ENCODE measurements around the gene IGSF21. TPM values are rescaled to one million over a fixed set of nuclear protein-coding genes. Genes with fewer than 3 reads are reported as not detected.

The IGSF21 gene
- polyA plus RNA-seq, 3 donors: not detected

DNA sequence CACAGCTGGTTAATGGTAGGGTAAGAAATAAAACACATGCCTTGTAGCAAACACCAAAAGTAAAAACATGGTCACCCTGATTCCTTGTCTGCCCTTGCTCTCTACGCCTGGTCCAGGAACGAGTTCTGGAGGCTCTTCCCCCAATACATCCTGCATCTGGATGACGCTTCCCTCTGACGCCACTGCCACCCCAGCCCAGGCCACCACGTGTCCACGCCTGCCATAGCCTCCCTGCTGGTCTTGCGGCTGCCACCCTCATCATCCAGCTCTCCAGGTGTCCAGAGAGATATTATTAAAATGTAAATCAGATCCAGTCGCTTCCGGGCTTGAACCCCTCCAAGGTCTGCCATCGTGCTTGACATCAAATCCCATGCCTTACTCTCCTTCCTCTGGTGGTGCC, 39.3 kb downstream of the IGSF21 start:
- no peak overlapping the region for H3K27ac Mint-ChIP-seq
- 84% methylated on average over 7 of the region's 10 CpGs for WGBS (ENCODE audit: insufficient coverage)

DNA sequence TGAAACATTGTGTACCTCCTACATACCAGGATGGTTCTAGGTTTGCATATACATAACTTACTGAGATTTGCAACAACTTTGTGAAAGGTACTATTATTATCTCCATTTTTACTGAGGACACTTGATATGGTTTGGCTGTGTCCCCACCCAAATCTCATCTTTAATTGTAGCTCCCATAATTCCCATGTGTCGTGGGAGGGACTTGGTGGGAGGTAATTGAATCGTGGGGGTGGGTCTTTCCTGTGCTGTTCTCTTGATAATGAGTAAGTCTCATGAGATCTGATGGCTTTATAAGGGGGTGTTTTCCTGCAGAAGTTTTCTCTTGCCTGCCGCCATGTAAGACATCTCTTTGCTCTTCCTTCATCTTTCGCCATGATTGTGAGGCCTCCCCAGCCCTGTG, 40.1 kb downstream of the IGSF21 start:
- DNase-seq: no peak
- no peaks in the 10 kb centered on the region for H3K9me3 ChIP-seq (replicated peaks in 1 of 2; ENCODE audit: control insufficient read depth in 1 of 2, insufficient read depth in 1 of 2, low read length in 2 of 2)
- H3K27ac ChIP-seq (ENCODE audit: low read depth in 1 of 2, low read length in 2 of 2): no peak overlapping the region
- H3K79me2 ChIP-seq (ENCODE audit: insufficient read depth, low read length): no peaks in the 10 kb centered on the region
- no peak overlapping the region for H3K4me3 ChIP-seq (replicated peaks in 1 of 3; ENCODE audit: low read depth in 2 of 3, low read length in 3 of 3)
- intact Hi-C loops (cut with micrococcal nuclease): no loop called here
- H3K4me2 ChIP-seq (replicated peaks; ENCODE audit: extremely low read depth, low read length, poor library complexity, severe bottlenecking): no peak overlapping the region
- H2AFZ ChIP-seq (ENCODE audit: insufficient read depth, low read depth, low read length, poor library complexity, severe bottlenecking): no peak overlapping the region
- no peaks in the 10 kb centered on the region for H3K9me3 Mint-ChIP-seq
- H3K36me3 Mint-ChIP-seq: no peaks in the 10 kb centered on the region
- no peak overlapping the region for H3K9ac ChIP-seq (ENCODE audit: insufficient read depth, low read length, poor library complexity, severe bottlenecking)
- no peak overlapping the region for H3K4me3 Mint-ChIP-seq
- H3K27ac Mint-ChIP-seq: no peak overlapping the region
- no peaks in the 10 kb centered on the region for H4K20me1 ChIP-seq (ENCODE audit: insufficient read depth, low read length)
- WGBS (ENCODE audit: insufficient coverage): no CpG with 5 or more reads among the region's 4 CpGs
- no peaks in the 10 kb centered on the region for H3K27me3 ChIP-seq (ENCODE audit: control insufficient read depth in 2 of 2, insufficient read depth in 2 of 2, low read length in 2 of 2)
- no peaks in the 10 kb centered on the region for H3K36me3 ChIP-seq (replicated peaks in 1 of 2; ENCODE audit: control insufficient read depth in 1 of 2, insufficient read depth in 2 of 2, low read length in 2 of 2)
- no peaks in the 10 kb centered on the region for H3K4me1 Mint-ChIP-seq
- H3K4me1 ChIP-seq (ENCODE audit: control insufficient read depth in 1 of 2, insufficient read depth in 2 of 2, low read length in 2 of 2): no peaks in the 10 kb centered on the region
- H3K27me3 Mint-ChIP-seq (ENCODE audit: low read depth in 3 of 3): peaks cover 1 to 9% (median 2%) of the 10 kb centered on the region in 3 donors
- TF ChIP-seq, protein P1, sequence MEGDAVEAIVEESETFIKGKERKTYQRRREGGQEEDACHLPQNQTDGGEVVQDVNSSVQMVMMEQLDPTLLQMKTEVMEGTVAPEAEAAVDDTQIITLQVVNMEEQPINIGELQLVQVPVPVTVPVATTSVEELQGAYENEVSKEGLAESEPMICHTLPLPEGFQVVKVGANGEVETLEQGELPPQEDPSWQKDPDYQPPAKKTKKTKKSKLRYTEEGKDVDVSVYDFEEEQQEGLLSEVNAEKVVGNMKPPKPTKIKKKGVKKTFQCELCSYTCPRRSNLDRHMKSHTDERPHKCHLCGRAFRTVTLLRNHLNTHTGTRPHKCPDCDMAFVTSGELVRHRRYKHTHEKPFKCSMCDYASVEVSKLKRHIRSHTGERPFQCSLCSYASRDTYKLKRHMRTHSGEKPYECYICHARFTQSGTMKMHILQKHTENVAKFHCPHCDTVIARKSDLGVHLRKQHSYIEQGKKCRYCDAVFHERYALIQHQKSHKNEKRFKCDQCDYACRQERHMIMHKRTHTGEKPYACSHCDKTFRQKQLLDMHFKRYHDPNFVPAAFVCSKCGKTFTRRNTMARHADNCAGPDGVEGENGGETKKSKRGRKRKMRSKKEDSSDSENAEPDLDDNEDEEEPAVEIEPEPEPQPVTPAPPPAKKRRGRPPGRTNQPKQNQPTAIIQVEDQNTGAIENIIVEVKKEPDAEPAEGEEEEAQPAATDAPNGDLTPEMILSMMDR (IDR thresholded peaks at IDR 0.05): no peak

More for the DNA sequence above, 39.3 kb downstream of the IGSF21 start:
- Mint-ChIP-seq H3K27me3 (ENCODE audit: low read depth in 3 of 3) (peaks cover 1 to 9% (median 2%) of the 10 kb centered on the region in 3 donors), H3K9me3 (no peaks in the 10 kb centered on the region), H3K4me3 (no peak overlapping the region), H3K4me1 (no peaks in the 10 kb centered on the region), H3K36me3 (no peaks in the 10 kb centered on the region)
- H3K9ac ChIP-seq (ENCODE audit: insufficient read depth, low read length, poor library complexity, severe bottlenecking): no peak overlapping the region
- no peak for DNase-seq
- H3K36me3 ChIP-seq (replicated peaks in 1 of 2; ENCODE audit: control insufficient read depth in 1 of 2, insufficient read depth in 2 of 2, low read length in 2 of 2): no peaks in the 10 kb centered on the region
- H3K4me2 ChIP-seq (replicated peaks; ENCODE audit: extremely low read depth, low read length, poor library complexity, severe bottlenecking): no peak overlapping the region
- no peaks in the 10 kb centered on the region for H4K20me1 ChIP-seq (ENCODE audit: insufficient read depth, low read length)
- H3K9me3 ChIP-seq (replicated peaks in 1 of 2; ENCODE audit: control insufficient read depth in 1 of 2, insufficient read depth in 1 of 2, low read length in 2 of 2): no peaks in the 10 kb centered on the region
- no peaks in the 10 kb centered on the region for H3K4me1 ChIP-seq (ENCODE audit: control insufficient read depth in 1 of 2, insufficient read depth in 2 of 2, low read length in 2 of 2)
- no peak overlapping the region for H2AFZ ChIP-seq (ENCODE audit: insufficient read depth, low read depth, low read length, poor library complexity, severe bottlenecking)
- no peaks in the 10 kb centered on the region for H3K79me2 ChIP-seq (ENCODE audit: insufficient read depth, low read length)
- no peak overlapping the region for H3K27ac ChIP-seq (ENCODE audit: low read depth in 1 of 2, low read length in 2 of 2)
- H3K27me3 ChIP-seq (ENCODE audit: control insufficient read depth in 2 of 2, insufficient read depth in 2 of 2, low read length in 2 of 2): no peaks in the 10 kb centered on the region
- intact Hi-C loops (cut with micrococcal nuclease): no loop called here
- TF ChIP-seq, protein P1 (IDR thresholded peaks at IDR 0.05): no peak
- no peak overlapping the region for H3K4me3 ChIP-seq (replicated peaks in 1 of 3; ENCODE audit: low read depth in 2 of 3, low read length in 3 of 3)
